Activated CD8-positive, alpha-beta memory T cell treated with anti-CD3 and anti-CD28 coated beads, Interleukin-2, amount 50 U/mL, for 1 hour (primary cell): ENCODE measurements around the gene INHBC.
"Not testable (repeated sequence)": the region's sequence is repeated elsewhere in the genome, so short reads cannot be mapped to it uniquely, and the experiment has no call there.

Experiments used
- DNase-seq: peaks from one replicate; pipeline ENCODE4 v3.0.0-alpha.2; 2020; ENCODE audit errors: extremely low read depth

INHBC gene

DNA sequence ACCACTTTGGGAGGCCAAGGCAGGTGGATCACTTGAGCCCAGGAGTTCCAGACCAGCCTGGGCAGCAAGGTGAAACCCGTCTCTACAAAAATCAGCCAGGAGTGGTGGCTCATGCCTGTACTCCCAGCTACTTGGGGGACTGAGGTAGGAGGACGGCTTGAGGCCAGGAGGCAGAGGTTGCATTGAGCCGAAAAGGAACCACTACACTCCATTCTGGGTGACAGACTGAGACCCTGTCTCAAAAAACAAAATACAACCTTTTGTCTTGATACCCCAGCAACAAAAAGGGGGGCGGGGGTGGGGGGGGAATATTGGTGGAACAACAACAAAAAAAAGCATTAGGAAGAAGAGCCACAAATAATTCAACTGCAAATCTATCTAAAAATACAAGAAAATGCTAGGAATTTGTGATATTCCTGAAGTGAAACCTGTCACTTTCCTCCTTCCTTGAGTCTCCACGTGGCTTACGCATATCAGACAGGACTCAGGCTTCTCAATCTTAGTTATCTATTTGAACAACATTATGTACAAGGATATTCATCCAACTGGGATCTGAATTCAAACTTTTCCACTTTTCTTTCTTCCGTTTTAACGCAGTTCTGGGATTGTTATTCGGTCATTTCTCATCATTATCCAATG lies 5.0 kb upstream of the INHBC start:
- no peak for DNase-seq

DNA sequence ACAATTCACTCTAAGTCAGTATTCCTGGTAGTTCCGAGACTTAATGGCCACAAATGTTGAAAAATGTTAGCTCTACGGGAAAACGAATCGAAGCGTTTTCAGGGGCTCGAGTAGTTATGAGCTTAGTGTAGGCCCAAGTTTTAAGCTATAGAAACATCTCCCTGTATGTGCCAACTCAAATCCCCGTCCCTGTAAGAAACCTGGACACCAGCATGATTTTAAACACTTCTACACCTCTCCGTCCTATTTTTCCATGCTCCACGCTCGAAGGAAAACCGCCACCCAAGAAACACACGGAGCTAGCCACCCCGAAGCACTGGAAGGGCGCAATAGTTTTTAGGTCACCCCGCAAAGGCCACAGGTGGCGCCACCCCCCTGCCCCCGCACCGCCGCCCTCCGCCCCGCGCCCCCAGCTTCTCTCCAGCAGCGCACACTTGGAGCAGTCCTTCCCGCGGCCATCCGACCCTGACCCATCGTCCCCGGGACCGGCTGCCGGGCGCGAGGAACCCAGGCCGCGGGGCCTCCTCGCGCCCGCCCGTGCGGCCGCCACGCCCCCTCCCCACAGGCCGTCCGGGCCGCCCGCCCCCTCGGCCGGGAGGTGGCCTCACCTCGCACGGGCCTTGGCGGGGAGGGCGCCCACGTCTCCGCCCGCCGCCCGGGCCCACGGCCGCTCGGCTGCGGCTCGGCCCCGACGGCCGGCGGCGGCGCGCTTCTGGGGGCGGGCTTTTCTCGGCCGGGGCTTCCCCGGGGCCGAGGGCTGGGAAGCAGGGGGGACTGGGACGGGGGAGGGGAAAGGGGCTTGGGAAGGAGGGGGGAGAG lies 4.3 kb upstream of the INHBC start:
- DNase-seq, result no peak

DNA sequence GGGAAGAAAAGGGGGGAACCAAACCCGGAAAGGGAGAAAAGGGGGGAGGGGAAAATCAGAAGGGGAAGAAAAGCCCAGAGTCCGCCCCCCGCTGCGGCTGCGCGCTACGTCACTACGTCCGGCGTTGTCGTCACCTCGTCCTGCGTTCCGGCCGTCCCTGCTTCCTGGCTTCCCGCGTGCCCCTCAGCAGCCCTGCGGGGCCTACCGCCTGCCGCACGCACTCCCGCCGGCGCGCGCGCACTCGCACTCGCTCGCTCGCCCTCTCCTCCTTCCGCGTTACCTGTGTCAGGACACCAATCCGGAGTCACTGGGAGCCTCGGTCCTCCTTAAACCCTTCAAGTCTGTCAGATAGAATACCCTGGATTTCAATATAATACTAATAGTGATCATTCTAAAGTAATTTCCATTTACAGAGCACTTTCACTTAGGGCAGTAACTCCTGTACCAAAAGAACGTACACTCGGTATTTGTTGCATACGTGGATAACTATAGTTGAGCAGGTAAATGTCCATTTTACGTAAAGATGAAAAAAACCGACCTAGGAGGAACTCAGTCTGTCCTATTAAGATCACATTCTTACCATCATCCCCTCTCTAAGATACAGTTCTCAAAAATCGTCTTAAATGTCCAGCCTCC lies 3.5 kb upstream of the INHBC start, which contains the start of gene R3HDM2:
Gene R3HDM2 (minus strand): TSS at position 113 of the 636 bp plus-strand sequence. CDS start 120,615 bp downstream, outside the sequence.
- peak; percentile 81 for DNase-seq

DNA sequence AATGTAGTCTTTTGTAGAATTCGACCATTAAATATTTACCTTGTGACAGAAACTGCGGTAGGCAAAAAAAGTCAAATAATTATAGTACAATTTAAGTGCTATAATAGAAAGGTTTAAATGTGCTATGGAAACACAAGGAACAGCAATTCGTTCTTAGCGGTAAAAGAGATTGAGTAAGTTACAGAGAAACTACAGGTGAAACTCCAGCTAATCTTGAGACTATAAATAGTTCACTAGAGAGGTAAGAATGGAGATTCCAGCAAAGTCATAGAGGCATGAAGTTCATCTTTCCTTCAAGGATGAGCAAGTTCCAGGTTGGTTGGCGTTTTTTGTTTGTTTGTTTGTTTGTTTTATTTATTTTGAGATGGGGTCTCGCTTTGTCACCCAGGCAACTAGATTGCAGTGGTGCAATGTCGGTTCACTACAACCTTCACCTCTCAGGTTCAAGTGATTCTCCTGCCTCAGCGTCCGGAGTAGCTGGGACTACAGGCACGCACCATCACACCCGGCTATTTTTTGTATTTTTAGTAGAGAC lies 2.9 kb upstream of the INHBC start:
- no peak for DNase-seq

DNA sequence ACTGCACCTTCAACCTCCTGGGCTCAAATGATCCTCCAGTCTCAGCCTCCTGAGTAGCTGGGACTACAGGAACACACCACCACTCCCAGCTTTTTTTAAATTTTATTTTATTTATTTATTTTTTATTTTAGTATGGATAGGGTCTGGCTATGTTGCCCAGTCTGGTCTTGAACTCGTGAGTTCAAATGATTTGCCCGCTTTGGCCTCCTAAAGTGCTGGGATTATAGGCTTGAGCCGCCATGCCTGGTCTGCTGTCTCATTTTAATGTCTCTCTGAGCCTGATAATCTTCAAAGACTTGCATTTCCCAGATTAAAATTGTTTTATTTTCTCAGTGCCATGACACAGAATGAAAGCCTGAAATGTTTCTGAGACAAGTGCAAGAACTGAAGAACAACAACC lies 1.2 kb upstream of the INHBC start:
- no peak for DNase-seq

DNA sequence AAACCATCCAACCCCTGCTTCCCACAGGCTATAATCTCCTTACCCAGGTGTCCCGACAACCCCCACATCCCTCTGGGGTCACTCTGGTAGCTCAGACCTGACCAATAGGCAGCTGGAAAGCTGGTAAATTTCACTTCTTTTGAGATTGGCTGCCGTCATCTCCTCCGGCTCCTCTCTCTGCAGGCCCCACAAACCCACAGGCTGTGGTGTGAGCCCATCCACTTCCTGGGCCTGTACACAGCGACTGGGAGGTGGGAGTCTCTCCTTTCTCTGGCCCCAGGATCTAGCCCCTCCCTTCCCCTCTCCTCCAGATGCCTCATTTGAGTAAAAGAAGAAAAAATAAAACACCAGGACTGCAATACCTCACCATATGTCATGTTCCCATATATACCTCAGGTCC lies 709 bp downstream of the INHBC start:
- no peak for DNase-seq

DNA sequence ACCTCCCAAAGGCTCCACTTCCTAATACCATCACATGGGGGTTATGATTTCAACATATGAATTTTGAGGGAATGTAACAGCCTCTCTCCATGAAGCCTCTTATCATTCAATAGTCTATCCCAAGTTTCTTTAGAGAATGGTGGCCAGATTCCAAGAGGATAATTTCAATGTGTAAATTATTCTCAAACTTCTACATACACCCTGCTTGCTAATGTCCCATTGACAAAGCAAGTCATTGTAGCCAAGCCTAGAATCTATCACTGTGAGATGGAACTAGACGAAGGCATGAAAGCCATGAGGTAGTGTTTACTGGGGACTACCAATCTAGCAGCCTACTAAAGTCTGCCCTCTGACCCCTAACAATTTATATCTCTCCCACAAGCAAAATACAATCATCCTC lies 3.8 kb downstream of the INHBC start:
- DNase-seq, result no peak

DNA sequence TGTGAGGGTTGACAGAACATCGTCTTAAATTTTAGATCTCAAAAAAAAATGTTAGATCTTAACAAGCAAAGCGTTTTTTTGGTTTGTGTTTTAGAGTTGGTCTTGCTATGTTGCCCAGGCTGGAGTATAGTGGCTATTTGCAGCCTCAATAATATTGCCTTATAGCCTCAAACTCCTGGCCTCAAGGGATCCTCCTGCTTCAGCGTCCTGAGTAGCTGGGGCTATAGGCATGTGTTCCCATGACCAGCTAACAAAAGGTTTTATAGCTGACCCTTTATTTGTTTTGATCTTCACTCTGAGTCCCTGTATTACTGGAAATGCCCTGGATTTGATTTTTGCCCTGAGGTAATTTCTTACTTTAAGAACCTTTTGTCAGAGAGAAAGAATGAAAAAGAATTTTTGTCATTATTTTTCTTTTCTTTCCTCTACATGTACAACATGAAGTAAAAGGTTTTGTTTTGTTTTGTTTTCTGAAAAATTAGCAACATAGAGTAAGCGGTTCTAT lies 5.2 kb downstream of the INHBC start:
- no peak for DNase-seq

DNA sequence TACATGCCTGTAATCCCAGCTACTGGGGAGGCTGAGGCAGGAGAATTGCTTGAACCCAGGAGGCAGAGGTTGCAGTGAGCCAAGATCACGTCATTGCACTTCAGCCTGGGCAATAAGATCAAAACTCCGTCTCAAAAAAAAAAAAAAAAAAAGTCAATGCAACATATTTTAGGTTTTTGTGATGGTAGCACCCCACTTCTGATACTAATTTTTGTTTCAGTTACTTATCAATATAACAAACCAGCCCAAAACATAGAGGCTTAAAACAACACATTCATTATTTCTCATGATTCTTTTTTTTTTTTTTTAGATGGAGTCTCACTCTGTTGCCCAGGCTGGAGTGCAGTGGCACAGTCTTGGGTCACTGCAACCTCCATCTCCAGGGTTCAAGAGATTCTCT lies 6.8 kb downstream of the INHBC start:
- not testable (repeated sequence) for DNase-seq

DNA sequence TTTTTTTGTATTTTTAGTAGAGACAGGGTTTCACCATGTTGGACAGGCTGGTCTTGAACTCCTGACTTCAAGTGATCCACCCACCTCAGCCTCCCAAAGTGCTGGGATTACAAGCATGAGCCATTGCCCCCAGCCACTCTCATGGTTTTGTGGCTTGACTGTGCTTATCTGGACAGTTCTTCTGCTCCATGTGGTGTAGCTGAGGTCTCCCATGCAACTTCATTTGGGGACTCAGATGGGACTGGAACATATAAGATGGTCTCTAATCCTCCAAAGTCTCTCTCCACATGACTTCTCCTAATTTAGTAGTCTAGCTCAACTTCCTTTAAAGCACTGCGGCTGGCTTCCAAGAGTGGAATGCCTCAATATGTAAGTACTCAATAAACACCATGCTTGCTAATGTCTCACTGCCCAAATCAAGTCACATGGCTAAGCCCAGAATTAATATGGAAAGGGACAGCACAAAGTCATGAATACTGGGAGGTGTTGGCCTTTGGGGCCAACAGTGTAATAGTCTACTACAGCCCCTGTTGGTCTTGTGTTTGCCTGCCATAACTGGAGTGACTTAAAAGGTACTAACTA lies 7.4 kb downstream of the INHBC start:
- DNase-seq, result no peak

DNA sequence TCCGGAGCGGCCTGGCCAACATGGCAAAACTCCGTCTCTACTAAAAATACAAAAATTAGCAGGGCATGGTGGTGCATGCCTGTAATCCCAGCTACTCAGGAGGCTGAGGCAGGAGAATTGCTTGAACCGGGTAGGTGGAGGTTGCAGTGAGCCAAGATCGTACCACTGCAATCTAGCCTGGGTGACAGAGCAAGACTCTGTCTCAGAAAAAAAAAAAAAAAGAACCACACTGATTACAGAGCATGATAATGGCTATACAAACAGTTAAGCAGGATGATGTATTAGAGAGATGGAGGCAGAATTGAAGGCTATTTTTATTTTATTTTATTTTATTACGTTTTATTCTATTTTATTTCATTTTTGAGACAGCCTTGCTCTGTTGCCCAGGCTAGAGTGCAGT lies 9.8 kb downstream of the INHBC start:
- not testable (repeated sequence) for DNase-seq

DNA sequence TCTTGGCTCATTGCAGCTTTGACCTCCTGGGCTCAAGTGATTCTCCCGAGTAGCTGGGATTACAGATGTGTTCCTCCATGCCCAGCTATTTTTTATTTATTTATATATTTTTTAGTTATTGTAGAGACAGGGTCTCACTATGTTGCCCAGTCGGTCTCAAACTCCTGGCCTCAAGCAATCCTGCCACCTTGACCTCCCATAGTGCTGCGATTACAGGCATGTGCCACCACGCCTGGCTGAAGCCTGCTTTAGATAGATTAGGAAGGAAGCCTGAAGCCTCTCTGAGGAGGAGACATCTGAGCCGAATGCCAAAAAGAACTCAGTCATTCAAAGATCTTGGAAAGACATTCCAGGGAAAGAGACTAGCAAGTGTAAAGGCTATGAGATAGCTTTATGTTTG lies 10.2 kb downstream of the INHBC start:
- DNase-seq, result no peak

DNA sequence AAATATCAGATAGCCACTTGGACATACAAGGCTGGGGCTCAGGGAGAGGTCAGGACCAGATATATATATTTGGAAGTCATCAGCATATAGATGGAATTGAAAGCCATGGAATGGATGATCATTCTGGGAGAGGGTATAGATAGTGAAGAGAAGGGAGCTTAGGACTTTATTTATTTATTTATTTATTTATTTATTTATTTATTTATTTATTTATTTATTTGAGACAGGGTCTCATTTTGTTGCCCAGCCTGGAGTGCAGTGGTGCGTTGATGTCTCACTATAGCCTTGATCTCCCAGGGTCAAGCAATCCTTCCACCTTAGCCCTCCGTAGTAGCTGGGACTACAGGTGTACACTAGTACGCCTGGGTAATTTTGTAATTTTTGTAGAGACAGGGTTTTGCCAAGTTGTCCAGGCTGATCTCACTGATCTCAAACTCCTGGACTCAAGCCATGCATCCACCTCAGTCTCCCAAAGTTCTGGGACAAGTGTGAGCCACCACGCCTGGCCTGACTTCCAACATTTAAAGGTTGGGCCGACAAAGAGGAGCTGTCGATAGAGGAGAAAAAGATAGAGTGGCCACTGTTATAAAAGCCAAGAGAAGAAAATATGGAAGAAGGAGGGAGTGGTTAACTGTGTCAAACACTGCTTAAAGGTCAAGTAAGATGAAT lies 11.8 kb downstream of the INHBC start:
- DNase-seq, result no peak

DNA sequence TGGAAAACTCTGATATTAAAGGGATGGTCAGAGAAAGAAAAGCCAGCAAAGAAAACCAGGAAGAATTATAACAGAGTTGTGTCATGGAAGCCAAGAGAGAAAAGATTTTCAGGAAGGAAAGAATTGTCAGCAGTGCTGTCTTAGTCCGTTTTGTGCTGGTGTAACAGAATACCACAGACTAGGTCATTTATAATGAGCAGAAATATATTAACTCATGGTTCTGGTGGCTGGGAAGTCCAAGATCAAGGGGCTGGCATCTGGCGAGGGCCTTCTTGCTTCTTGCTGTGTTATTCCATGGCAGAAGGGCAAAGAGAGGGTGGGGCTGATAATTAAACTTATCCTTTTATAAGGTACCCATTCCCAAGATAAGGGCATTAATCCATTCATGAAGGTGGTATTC lies 14.1 kb downstream of the INHBC start:
- no peak for DNase-seq

DNA sequence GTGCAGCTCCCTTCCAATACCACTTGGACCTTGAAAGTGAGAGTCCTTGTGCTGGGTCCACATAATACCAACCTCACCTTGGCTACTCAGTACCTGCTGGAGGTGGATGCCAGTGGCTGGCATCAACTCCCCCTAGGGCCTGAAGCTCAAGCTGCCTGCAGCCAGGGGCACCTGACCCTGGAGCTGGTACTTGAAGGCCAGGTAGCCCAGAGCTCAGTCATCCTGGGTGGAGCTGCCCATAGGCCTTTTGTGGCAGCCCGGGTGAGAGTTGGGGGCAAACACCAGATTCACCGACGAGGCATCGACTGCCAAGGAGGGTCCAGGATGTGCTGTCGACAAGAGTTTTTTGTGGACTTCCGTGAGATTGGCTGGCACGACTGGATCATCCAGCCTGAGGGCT lies 14.8 kb downstream of the INHBC start:
- DNase-seq, result no peak

DNA sequence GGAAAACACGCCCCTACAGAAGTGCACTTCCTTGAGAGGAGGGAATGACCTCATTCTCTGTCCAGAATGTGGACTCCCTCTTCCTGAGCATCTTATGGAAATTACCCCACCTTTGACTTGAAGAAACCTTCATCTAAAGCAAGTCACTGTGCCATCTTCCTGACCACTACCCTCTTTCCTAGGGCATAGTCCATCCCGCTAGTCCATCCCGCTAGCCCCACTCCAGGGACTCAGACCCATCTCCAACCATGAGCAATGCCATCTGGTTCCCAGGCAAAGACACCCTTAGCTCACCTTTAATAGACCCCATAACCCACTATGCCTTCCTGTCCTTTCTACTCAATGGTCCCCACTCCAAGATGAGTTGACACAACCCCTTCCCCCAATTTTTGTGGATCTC lies 15.5 kb downstream of the INHBC start:
- no peak for DNase-seq

DNA sequence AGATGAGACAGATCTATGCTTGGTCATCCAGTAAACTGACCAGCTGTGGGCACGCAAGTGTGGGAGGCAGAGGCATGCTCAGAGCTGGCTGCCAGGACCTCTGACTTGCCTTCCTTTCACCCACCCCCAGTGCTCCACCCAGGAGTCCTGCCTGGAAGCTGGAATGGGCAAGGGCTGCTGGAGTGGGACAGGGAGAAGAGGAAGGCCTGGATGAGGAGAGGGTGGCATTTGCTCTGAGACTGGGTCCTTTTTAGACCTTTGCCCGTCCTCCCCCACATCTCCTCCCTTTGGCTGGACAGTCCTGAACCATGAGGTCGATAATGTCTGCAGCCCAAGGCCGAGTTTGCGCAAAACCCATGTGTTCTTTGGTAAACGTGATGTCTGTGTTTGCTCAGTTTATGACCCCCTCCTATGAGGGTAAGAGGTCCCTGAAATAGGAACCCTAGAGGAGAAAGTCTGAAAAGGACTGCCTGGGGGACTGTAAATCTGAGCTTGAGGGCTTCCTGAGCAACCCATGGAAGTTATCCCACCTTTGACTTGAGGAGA lies 16.7 kb downstream of the INHBC start:
- no peak for DNase-seq

DNA sequence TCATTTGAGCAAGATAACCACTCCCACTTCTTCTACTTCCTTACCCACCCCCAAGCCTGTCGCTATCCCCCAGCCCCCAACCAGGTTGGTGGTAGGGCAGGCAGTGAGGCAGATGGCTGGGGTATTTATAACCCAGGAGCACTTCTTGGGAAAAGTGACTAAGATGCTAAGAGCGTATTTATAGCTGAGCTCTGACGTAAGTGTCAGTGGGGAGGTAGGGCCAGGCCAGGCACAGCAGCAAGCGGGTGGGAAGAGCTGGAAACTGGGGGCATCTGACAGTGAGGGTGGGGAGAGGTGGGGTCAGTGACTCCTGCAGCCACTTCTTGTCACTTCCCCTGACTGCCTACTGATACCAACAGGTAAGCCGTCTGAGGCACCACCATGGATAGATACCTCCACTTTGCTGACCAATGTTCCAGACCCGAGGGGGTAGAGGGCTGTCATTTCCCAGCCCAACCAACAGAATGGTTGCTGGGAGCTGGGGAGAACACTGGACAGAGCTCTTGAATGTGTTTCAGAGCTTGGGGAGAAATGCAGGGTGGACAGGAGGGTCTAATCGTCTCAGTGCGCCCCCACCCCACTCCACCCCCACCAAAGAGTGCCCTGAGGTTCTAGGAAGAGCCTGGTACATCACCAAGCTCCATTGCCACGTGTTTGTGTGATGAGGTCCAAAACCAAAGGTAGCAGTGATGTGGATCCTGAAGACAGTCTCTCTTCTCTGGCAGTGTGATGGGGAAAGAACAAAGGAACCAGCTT lies 17.8 kb downstream of the INHBC start:
- no peak for DNase-seq

DNA sequence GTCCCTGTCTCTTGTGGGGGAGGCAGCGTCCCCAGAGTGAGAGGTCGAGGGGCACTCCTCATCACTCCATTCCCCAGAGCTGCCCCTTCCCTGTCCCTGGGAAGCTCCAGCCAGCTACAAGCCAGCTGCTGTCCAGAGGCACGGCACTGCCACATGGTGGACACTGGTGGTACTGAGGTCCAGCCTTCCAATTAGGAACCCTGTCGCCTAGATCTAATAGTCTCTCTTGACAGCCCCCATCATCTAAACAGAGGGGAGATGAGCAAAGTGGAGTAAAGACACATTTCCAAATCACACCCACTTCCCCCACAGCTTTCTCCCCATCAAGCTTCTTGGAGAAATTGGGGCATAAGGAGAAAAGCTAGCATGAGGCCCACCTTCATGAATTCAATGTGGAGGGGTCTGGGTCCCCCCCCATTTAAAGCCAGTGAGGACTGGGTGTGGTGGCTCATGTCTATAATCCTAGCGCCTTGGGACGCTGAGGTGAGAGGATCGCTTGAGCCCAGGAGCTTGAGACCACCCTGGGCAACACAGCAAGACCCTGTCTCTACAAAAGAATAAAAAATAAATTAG lies 18.4 kb downstream of the INHBC start:
- no peak for DNase-seq

DNA sequence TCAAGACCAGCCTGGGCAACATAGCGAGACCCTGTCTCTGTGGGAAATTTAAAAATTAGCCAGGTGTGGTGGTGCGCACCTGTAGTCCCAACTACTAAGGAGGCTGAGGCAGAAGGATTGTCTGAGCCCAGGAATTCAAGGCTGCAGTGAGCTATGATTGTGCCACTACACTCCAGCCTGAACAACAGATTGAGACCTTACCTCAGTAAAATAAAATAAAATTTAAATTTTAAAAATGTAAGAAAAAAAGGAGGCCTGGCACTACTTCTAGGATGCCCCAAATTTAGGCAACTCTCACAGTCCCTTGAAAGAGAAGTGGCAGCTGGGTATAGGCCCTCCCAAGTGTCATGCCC lies 19.6 kb downstream of the INHBC start:
- no peak for DNase-seq
